HS-27A (cell line): ENCODE measurements around the gene RAE1.

ENCODE experiments used
- DNase-seq: peaks from one replicate; pipeline ENCODE4 v3.0.0-alpha.2; 2012; ENCODE audit warnings: low read depth, missing footprints

RAE1 gene

GRCh38 chr20:57351042-57351783 lies at the start of gene RAE1:
Gene RAE1, plus strand, starts transcription at chr20:57351255. Its CDS starts 2,784 bp downstream, at chr20:57354039.
- peak; percentile 86 for DNase-seq

GRCh38 chr20:57306747-57307146 lies 44.3 kb upstream of the RAE1 start:
- DNase-seq = no peak

GRCh38 chr20:57308451-57309271 lies 42.4 kb upstream of the RAE1 start:
- no peak for DNase-seq

- DNase-seq = no peak
Observed at GRCh38 chr20:57309544-57310115, 41.4 kb upstream of the RAE1 start.

GRCh38 chr20:57310821-57311514 lies 40.1 kb upstream of the RAE1 start:
- no peak for DNase-seq

GRCh38 chr20:57312138-57312537 lies 38.9 kb upstream of the RAE1 start:
- no peak for DNase-seq

- DNase-seq = no peak
Observed at GRCh38 chr20:57313230-57313629, 37.8 kb upstream of the RAE1 start.

- DNase-seq = no peak
Observed at GRCh38 chr20:57313951-57314350, 37.1 kb upstream of the RAE1 start.

- DNase-seq = no peak
Observed at GRCh38 chr20:57315083-57315975, 35.7 kb upstream of the RAE1 start.

GRCh38 chr20:57315976-57316480 lies 35.0 kb upstream of the RAE1 start:
- DNase-seq = no peak

GRCh38 chr20:57316795-57317201 lies 34.3 kb upstream of the RAE1 start:
- DNase-seq = no peak

GRCh38 chr20:57317316-57317788 lies 33.7 kb upstream of the RAE1 start:
- DNase-seq = no peak

- no peak for DNase-seq
Observed at GRCh38 chr20:57317789-57318371, 33.2 kb upstream of the RAE1 start.

- DNase-seq = no peak
Observed at GRCh38 chr20:57319584-57319983, 31.5 kb upstream of the RAE1 start.

GRCh38 chr20:57320358-57320757 lies 30.7 kb upstream of the RAE1 start:
- no peak for DNase-seq

- DNase-seq = no peak
Observed at GRCh38 chr20:57321142-57321541, 29.9 kb upstream of the RAE1 start.

- DNase-seq = no peak
Observed at GRCh38 chr20:57322476-57322875, 28.6 kb upstream of the RAE1 start.

GRCh38 chr20:57323034-57323433 lies 28.0 kb upstream of the RAE1 start:
- no peak for DNase-seq

GRCh38 chr20:57325632-57326356 lies 25.3 kb upstream of the RAE1 start:
- DNase-seq = no peak
